H1 (cell line): ENCODE data around the gene POU2AF3. TPM values are rescaled to one million over a fixed set of nuclear protein-coding genes. Genes with fewer than 3 reads are reported as not detected.

ENCODE experiments used
- CTCF ChIA-PET: fragments of 300-600 bp; sonication (Branson Sonifier 250); formaldehyde crosslinking; loops from one replicate; lab custom pipeline; 2021; ENCODE audit not compliant: partially characterized antibody; lab: Charles Lee
- POLR2A ChIA-PET: fragments of 300-600 bp; sonication (Branson Sonifier 250); formaldehyde crosslinking; loops from one replicate; lab custom pipeline; 2021; ENCODE audit warnings: inconsistent platforms; ENCODE audit not compliant: partially characterized antibody; lab: Charles Lee
- DNase-seq, 2 experiments: peaks; one replicate each; pipeline versions ENCODE4 v3.0.0 to v3.0.0-alpha.2; 2010 to 2022; ENCODE audit warnings: low spot score in 2 of 2, low read depth in 1 of 2, mixed read lengths in 1 of 2
- FAIRE-seq: peaks from 2 replicates; lab custom pipeline; 2011; peaks lifted over from hg19 to GRCh38; lab: Jason Lieb, UNC
- H2AFZ ChIP-seq: 2 replicates; pipeline ENCODE4 v1.8.1; 2012; ENCODE audit warnings: low read length, inconsistent platforms
- H2AK5ac ChIP-seq: 2 replicates; pipeline ENCODE4 v1.6.1; 2013; ENCODE audit warnings: low read depth, low read length
- H2BK120ac ChIP-seq: replicated peaks from 2 replicates; pipeline ENCODE3; 2013; ENCODE audit warnings: low read depth, low read length, inconsistent platforms
- H2BK12ac ChIP-seq: 2 replicates; pipeline ENCODE4 v1.6.1; 2013; ENCODE audit warnings: low read depth, low read length
- H2BK15ac ChIP-seq: 2 replicates; pipeline ENCODE4 v1.6.1; 2013; ENCODE audit warnings: low read length
- H2BK20ac ChIP-seq: 2 replicates; pipeline ENCODE4 v1.6.1; 2013; ENCODE audit warnings: low read length
- H2BK5ac ChIP-seq: 2 replicates; pipeline ENCODE4 v1.6.1; 2013; ENCODE audit warnings: low read depth, low read length
- H3K14ac ChIP-seq: 2 replicates; pipeline ENCODE4 v1.6.1; 2013; ENCODE audit warnings: inconsistent platforms; ENCODE audit not compliant: insufficient read length
- H3K18ac ChIP-seq: 2 replicates; pipeline ENCODE4 v1.6.1; 2013; ENCODE audit warnings: low read length; ENCODE audit errors: extremely low read depth
- H3K23ac ChIP-seq: 2 replicates; pipeline ENCODE4 v1.6.1; 2013; ENCODE audit warnings: inconsistent platforms; ENCODE audit not compliant: insufficient read length
- H3K23me2 ChIP-seq: 2 replicates; pipeline ENCODE4 v1.6.1; 2013; ENCODE audit warnings: low read depth, low read length
- H3K27ac ChIP-seq: 2 replicates; pipeline ENCODE4 v1.6.1; 2011; ENCODE audit warnings: low read depth, low read length, inconsistent platforms
- H3K27me3 ChIP-seq, 4 experiments: replicated peaks in 1 of 4; 1 replicate in 1 of 4; 2 replicates in 3 of 4; pipeline versions ENCODE4 v1.6.1 to v1.8.1; 2011 to 2013; ENCODE audit warnings: low read length in 3 of 4, mild to moderate bottlenecking in 3 of 4, inconsistent platforms in 2 of 4, mixed read lengths in 2 of 4, moderate library complexity in 1 of 4; ENCODE audit not compliant: control insufficient read depth in 3 of 4, insufficient read depth in 3 of 4; ENCODE audit errors: extremely low read depth in 1 of 4
- H3K36me3 ChIP-seq, 4 experiments: 2 replicates each; pipeline versions ENCODE4 v1.6.1 to v1.8.1; 2011 to 2013; ENCODE audit warnings: mild to moderate bottlenecking in 4 of 4, low read length in 3 of 4, moderate library complexity in 2 of 4, control low read depth in 1 of 4, inconsistent platforms in 1 of 4; ENCODE audit not compliant: insufficient read depth in 4 of 4, control insufficient read depth in 2 of 4
- H3K4ac ChIP-seq: replicated peaks from 2 replicates; pipeline ENCODE3; 2013; ENCODE audit warnings: low read length, low read depth, mixed read lengths, inconsistent platforms; ENCODE audit not compliant: insufficient read length
- H3K4me1 ChIP-seq, 4 experiments: replicated peaks in 1 of 4; 1 replicate in 1 of 4; 2 replicates in 3 of 4; pipeline versions ENCODE4 v1.6.1 to v1.8.1; 2011 to 2013; ENCODE audit warnings: low read length in 3 of 4, inconsistent platforms in 2 of 4, mixed read lengths in 1 of 4; ENCODE audit not compliant: insufficient read depth in 4 of 4, control insufficient read depth in 3 of 4
- H3K4me2 ChIP-seq, 2 experiments: 2 replicates each; pipeline versions ENCODE4 v1.6.1 to v1.8.1; 2011 to 2013; ENCODE audit warnings: low read depth in 2 of 2, low read length in 2 of 2, control low read depth in 1 of 2, inconsistent platforms in 1 of 2, mild to moderate bottlenecking in 1 of 2; ENCODE audit not compliant: insufficient read depth in 1 of 2
- H3K4me3 ChIP-seq, 4 experiments: fragments of 200-600, 300-600 bp in 1 of 4; sonication (generic), shearing (Covaris generic), sonication (Bioruptor Twin) in 1 of 4; 2 replicates each; pipeline versions ENCODE4 v1.5.1 to v1.8.1; 2011 to 2016; ENCODE audit warnings: low read length in 4 of 4, low read depth in 3 of 4, control low read depth in 2 of 4, inconsistent platforms in 2 of 4, mild to moderate bottlenecking in 2 of 4, mixed read lengths in 1 of 4, moderate library complexity in 1 of 4; ENCODE audit not compliant: insufficient read depth in 2 of 4; ENCODE audit errors: extremely low read depth in 1 of 4
- H3K56ac ChIP-seq: replicated peaks from 2 replicates; pipeline ENCODE3; 2013; ENCODE audit warnings: low read depth, mild to moderate bottlenecking, mixed read lengths, low read length, inconsistent platforms; ENCODE audit not compliant: insufficient read length
- H3K79me1 ChIP-seq: 2 replicates; pipeline ENCODE4 v1.6.1; 2013; ENCODE audit warnings: low read depth, low read length, control low read depth
- H3K79me2 ChIP-seq, 2 experiments: 2 replicates each; pipeline versions ENCODE4 v1.6.1 to v1.8.1; 2012 to 2013; ENCODE audit warnings: low read length in 2 of 2, mild to moderate bottlenecking in 2 of 2, inconsistent platforms in 1 of 2; ENCODE audit not compliant: insufficient read depth in 2 of 2, control insufficient read depth in 1 of 2
- H3K9ac ChIP-seq, 4 experiments: replicated peaks in 1 of 4; 1 replicate in 1 of 4; 2 replicates in 3 of 4; pipeline versions ENCODE4 v1.6.1 to v1.8.1; 2011 to 2013; ENCODE audit warnings: low read depth in 3 of 4, low read length in 3 of 4, control low read depth in 2 of 4, mild to moderate bottlenecking in 2 of 4, moderate library complexity in 2 of 4, inconsistent platforms in 1 of 4; ENCODE audit errors: extremely low read depth in 1 of 4
- H3K9me3 ChIP-seq, 2 experiments: 2 replicates each; pipeline versions ENCODE4 v1.6.1 to v1.8.1; 2012 to 2013; ENCODE audit warnings: mild to moderate bottlenecking in 2 of 2, moderate library complexity in 2 of 2, control low read depth in 1 of 2, inconsistent platforms in 1 of 2, low read depth in 1 of 2, low read length in 1 of 2, mixed read lengths in 1 of 2; ENCODE audit not compliant: insufficient read depth in 2 of 2
- H4K20me1 ChIP-seq, 2 experiments: replicated peaks in 1 of 2; 2 replicates each; pipeline versions ENCODE3 to v1.8.1; 2011 to 2013; ENCODE audit warnings: inconsistent platforms in 2 of 2, low read length in 2 of 2, mild to moderate bottlenecking in 1 of 2; ENCODE audit not compliant: insufficient read depth in 2 of 2, control insufficient read depth in 1 of 2
- H4K5ac ChIP-seq: 2 replicates; pipeline ENCODE4 v1.6.1; 2013; ENCODE audit warnings: low read length, low read depth, mixed read lengths, inconsistent platforms; ENCODE audit not compliant: insufficient read length
- H4K8ac ChIP-seq: 2 replicates; pipeline ENCODE4 v1.8.0; 2013; ENCODE audit warnings: mild to moderate bottlenecking, moderate library complexity, low read length, inconsistent platforms; ENCODE audit not compliant: insufficient read depth; ENCODE audit errors: extremely low read depth
- H4K91ac ChIP-seq: replicated peaks from 2 replicates; pipeline ENCODE3; 2013; ENCODE audit warnings: low read length, mixed read lengths, inconsistent platforms; ENCODE audit not compliant: insufficient read length
- BCL11A ChIP-seq, 2 experiments: IDR thresholded peaks; one replicate each; pipeline ENCODE4 v1.6.1; 2011; ENCODE audit warnings: low read depth in 2 of 2, low read length in 2 of 2, mild to moderate bottlenecking in 2 of 2
- E2F6 ChIP-seq: IDR thresholded peaks from 2 replicates; pipeline ENCODE4 v1.6.1; 2012; ENCODE audit warnings: inconsistent platforms
- JUND ChIP-seq: IDR thresholded peaks from 2 replicates; pipeline ENCODE4 v1.6.1; 2011; ENCODE audit warnings: mild to moderate bottlenecking, improper control_type of control experiment, low read length
- MAX ChIP-seq: IDR thresholded peaks from 2 replicates; pipeline ENCODE4 v1.6.1; 2012; ENCODE audit warnings: inconsistent platforms
- RFX5 ChIP-seq: IDR thresholded peaks from 2 replicates; pipeline ENCODE4 v1.6.1; 2011; ENCODE audit warnings: low read depth, low read length, improper control_type of control experiment, borderline replicate concordance
- WGBS, 2 experiments: shearing (Covaris generic) in 1 of 2; methylation state at CpG; one replicate each; pipeline versions ENCODE4 v1.1.6 to v1.1.7; 2013 to 2015; ENCODE audit warnings: low lambda C conversion rate in 2 of 2, mixed read lengths in 2 of 2, inconsistent platforms in 1 of 2, low coverage in 1 of 2, missing lambda C conversion rate in 1 of 2; ENCODE audit not compliant: insufficient replicate concordance in 2 of 2, insufficient coverage in 1 of 2, insufficient read length in 1 of 2; ENCODE audit errors: extremely low coverage in 1 of 2, missing lambda C conversion rate in 1 of 2; 5-methylcytosine and 5-hydroxymethylcytosine counted together
- polyA plus RNA-seq, 7 experiments: library from polyadenylated mRNA; depleted of rRNA in 3 of 7; stranded (reverse) in 5 of 7; unstranded in 2 of 7; fragments of >200 nt in 5 of 7; fragments of 200-250 nt in 2 of 7; gene quantifications; 1 replicate in 5 of 7; 2 replicates in 1 of 7; 4 replicates in 1 of 7; pipeline versions ENCODE4 v1.2.1 to v1.2.3, GENCODE V29; 2011 to 2013; ENCODE audit warnings: missing spikeins in 2 of 7, mixed read lengths in 2 of 7
- total RNA-seq: library from RNA; stranded (reverse); fragmentation: NEBNext Ultra II Directional; extraction: Animal tissue kit (Norgen Biotek cat#: 25700); gene quantifications from 2 replicates; pipeline ENCODE4 v1.2.1, GENCODE V29; 2021

The POU2AF3 gene
- total and polyA plus RNA-seq, 2 of the 8 experiments (the other 6 are each of a cell fraction or from before 2014, with no cell fraction given) = 1.2 to 5.7 TPM

- no peak overlapping the region for H3K18ac ChIP-seq
- no peak overlapping the region for H4K5ac ChIP-seq
- no peak overlapping the region for H3K4me2 ChIP-seq
- no peak overlapping the region for H2BK12ac ChIP-seq
- H3K27me3 ChIP-seq = no peaks in the 10 kb centered on the region
- no peak for FAIRE-seq
- H4K20me1 ChIP-seq = no peaks in the 10 kb centered on the region
- ChIA-PET POLR2A (no interaction called here), CTCF (interaction anchor here (0.7 to 2.3 kb wide), 5 partner anchors 13 to 177 kb away, joined by 3 to 8 read pairs (median 4); no protein-coding TSS in a partner anchor)
- no peak overlapping the region for H3K56ac ChIP-seq
- H3K79me1 ChIP-seq = no peaks in the 10 kb centered on the region
- no peaks in the 10 kb centered on the region for H3K4me1 ChIP-seq
- WGBS, 2 experiments = 91% methylated on average over 5 of the region's 5 CpGs; no CpG with 5 or more reads in 1 of the 2 experiments
- H3K9me3 ChIP-seq = no peaks in the 10 kb centered on the region
- no peak overlapping the region for H3K27ac ChIP-seq
- H4K8ac ChIP-seq = no peak overlapping the region
- H3K23ac ChIP-seq = no peak overlapping the region
- H2BK120ac ChIP-seq = no peak overlapping the region
- no peak overlapping the region for H2BK5ac ChIP-seq
- H2BK15ac ChIP-seq = no peak overlapping the region
- no peak overlapping the region for H3K14ac ChIP-seq
- H2BK20ac ChIP-seq = no peak overlapping the region
- H4K91ac ChIP-seq = no peak overlapping the region
- H3K4me3 ChIP-seq = no peak overlapping the region
- no peak for DNase-seq
- H3K4ac ChIP-seq = no peak overlapping the region
- H2AK5ac ChIP-seq = no peak overlapping the region
- no peaks in the 10 kb centered on the region for H3K36me3 ChIP-seq
- H2AFZ ChIP-seq = no peak overlapping the region
- H3K79me2 ChIP-seq = no peaks in the 10 kb centered on the region
- TF ChIP-seq E2F6 = no peak
- no peak for TF ChIP-seq JUND
- no peak for TF ChIP-seq BCL11A (IDR thresholded peaks at IDR 0.05; ENCODE audit: low read depth in 2 of 2, low read length in 2 of 2)
- no peak for TF ChIP-seq RFX5
- TF ChIP-seq MAX = no peak
- H3K23me2 ChIP-seq = no peaks in the 10 kb centered on the region
- no peak overlapping the region for H3K9ac ChIP-seq
Observed at GRCh38 chr11:111269146-111269868, 29.0 kb upstream of the POU2AF3 start.
